GM23338 (cell line): ENCODE data around the gene CCNI. TPM values are rescaled to one million over a fixed set of nuclear protein-coding genes. Genes with fewer than 3 reads are reported as not detected.
A peak's percentile ranks its signal among the peaks of the same experiment; 100 is the strongest.

Experiments used
- ATAC-seq: fragments of 200-7000 bp; cut with Tn5 transposase; 3 replicates; pipeline ENCODE4 v1.9.1; 2020
- DNase-seq: peaks from one replicate; pipeline ENCODE4 v3.0.0-alpha.2; 2015; ENCODE audit warnings: low spot score
- H2AFZ ChIP-seq: fragments of 200-600 bp; sonication (generic); 2 replicates; pipeline ENCODE4 v1.8.0; 2016; ENCODE audit warnings: antibody characterized with exemption, mild to moderate bottlenecking, moderate library complexity
- H3F3A ChIP-seq: fragments of 200-600 bp; sonication (generic); replicated peaks from 2 replicates; pipeline ENCODE4 v1.8.0; 2017; ENCODE audit warnings: antibody characterized with exemption, mixed run types, low read depth
- H3K27ac ChIP-seq: fragments of 200-600 bp; sonication (generic); 2 replicates; pipeline ENCODE4 v1.6.1; 2016; ENCODE audit warnings: low read depth
- H3K27me3 ChIP-seq: fragments of 200-600 bp; sonication (generic); 2 replicates; pipeline ENCODE4 v1.8.0; 2016; ENCODE audit warnings: mild to moderate bottlenecking, mixed run types, moderate library complexity; ENCODE audit not compliant: insufficient read depth
- H3K36me3 ChIP-seq: fragments of 200-600 bp; sonication (generic); 2 replicates; pipeline ENCODE4 v1.8.0; 2016; ENCODE audit warnings: mild to moderate bottlenecking; ENCODE audit not compliant: insufficient read depth
- H3K4me1 ChIP-seq: fragments of 200-600 bp; sonication (generic); 2 replicates; pipeline ENCODE4 v1.8.0; 2016; ENCODE audit warnings: mild to moderate bottlenecking, moderate library complexity; ENCODE audit not compliant: insufficient read depth
- H3K4me2 ChIP-seq: fragments of 200-600 bp; sonication (generic); 2 replicates; pipeline ENCODE4 v1.7.1; 2017; ENCODE audit warnings: mixed run types
- H3K4me3 ChIP-seq: fragments of 200-600 bp; sonication (generic); 2 replicates; pipeline ENCODE4 v1.6.1; 2016; ENCODE audit warnings: mixed run types
- H3K79me2 ChIP-seq: fragments of 200-600 bp; sonication (generic); replicated peaks from 2 replicates; pipeline ENCODE4 v1.8.0; 2017; ENCODE audit warnings: mild to moderate bottlenecking; ENCODE audit not compliant: insufficient read depth
- H3K9me2 ChIP-seq: fragments of 200-600 bp; sonication (generic); 2 replicates; pipeline ENCODE4 v1.8.0; 2017; ENCODE audit not compliant: insufficient read depth
- H4K20me1 ChIP-seq: fragments of 200-600 bp; sonication (generic); replicated peaks from 2 replicates; pipeline ENCODE4 v1.8.0; 2017; ENCODE audit warnings: mild to moderate bottlenecking; ENCODE audit not compliant: insufficient read depth
- H3K27ac Mint-ChIP-seq: 2 replicates; pipeline ENCODE4 v1.8.0; 2020; ENCODE audit warnings: inconsistent platforms, mild to moderate bottlenecking, moderate library complexity, mixed read lengths
- H3K27me3 Mint-ChIP-seq: 3 replicates; pipeline ENCODE4 v1.8.0; 2022; ENCODE audit warnings: low read depth, mild to moderate bottlenecking, moderate library complexity, mixed read lengths, inconsistent platforms; ENCODE audit not compliant: insufficient read depth, poor library complexity
- H3K36me3 Mint-ChIP-seq: 3 replicates; pipeline ENCODE4 v1.8.0; 2021; ENCODE audit warnings: low read depth, mild to moderate bottlenecking, inconsistent platforms, moderate library complexity, mixed read lengths
- H3K4me1 Mint-ChIP-seq: 3 replicates; pipeline ENCODE4 v1.8.0; 2020; ENCODE audit warnings: mild to moderate bottlenecking, inconsistent platforms, mixed read lengths
- H3K4me3 Mint-ChIP-seq: 3 replicates; pipeline ENCODE4 v1.8.0; 2021; ENCODE audit warnings: moderate library complexity, mild to moderate bottlenecking, inconsistent platforms, mixed read lengths
- H3K9me3 Mint-ChIP-seq: 3 replicates; pipeline ENCODE4 v1.8.0; 2020; ENCODE audit warnings: moderate library complexity, mild to moderate bottlenecking, inconsistent platforms, mixed read lengths
- CREB1 ChIP-seq: fragments of 250-450 bp; sonication (Bioruptor Pico); IDR thresholded peaks from 2 replicates; pipeline ENCODE4 v1.5.0; 2020; ENCODE audit warnings: low read depth, mild to moderate bottlenecking, moderate library complexity
- CTCF ChIP-seq, 2 experiments: fragments of 200-600 bp in 1 of 2; sonication (generic) in 1 of 2; conservative IDR thresholded peaks; 2 replicates each; pipeline versions ENCODE4 v1.5.1 to v1.6.1; 2016 to 2017; ENCODE audit warnings: antibody characterized with exemption in 2 of 2, low read depth in 2 of 2, mild to moderate bottlenecking in 2 of 2, moderate library complexity in 1 of 2
- EZH2 ChIP-seq: fragments of 200-600 bp; sonication (generic); IDR thresholded peaks from one replicate; pipeline ENCODE4 v1.8.0; 2017; ENCODE audit warnings: antibody characterized with exemption, mild to moderate bottlenecking, low read depth; ENCODE audit not compliant: unreplicated experiment
- EZH2phosphoT487 ChIP-seq: fragments of 200-600 bp; sonication (generic); IDR thresholded peaks from one replicate; pipeline ENCODE4 v1.8.1; 2018; ENCODE audit warnings: antibody characterized with exemption; ENCODE audit not compliant: unreplicated experiment
- JUNB ChIP-seq: IDR thresholded peaks from one replicate; pipeline ENCODE4 v1.6.1; 2016; ENCODE audit warnings: antibody characterized with exemption; ENCODE audit not compliant: unreplicated experiment
- NANOG ChIP-seq: IDR thresholded peaks from 2 replicates; pipeline ENCODE4 v1.6.1; 2016; ENCODE audit warnings: antibody characterized with exemption, borderline replicate concordance
- POLR2AphosphoS5 ChIP-seq: IDR thresholded peaks from 2 replicates; pipeline ENCODE4 v1.6.1; 2016; ENCODE audit warnings: antibody characterized with exemption, low read depth
- STAT1 ChIP-seq: IDR thresholded peaks from one replicate; pipeline ENCODE4 v1.6.1; 2016; ENCODE audit warnings: antibody characterized with exemption; ENCODE audit not compliant: unreplicated experiment
- ZNF114 ChIP-seq: fragments of 250-450 bp; sonication (Bioruptor Pico); IDR thresholded peaks from 2 replicates; pipeline ENCODE4 v1.5.0; 2020; ENCODE audit warnings: mild to moderate bottlenecking, moderate library complexity
- ZNF331 ChIP-seq: fragments of 250-450 bp; sonication (Bioruptor Pico); IDR thresholded peaks from 2 replicates; pipeline ENCODE4 v1.5.0; 2020; ENCODE audit warnings: low read depth, mild to moderate bottlenecking, moderate library complexity
- polyA plus RNA-seq: library from polyadenylated mRNA; unstranded; fragments of >200 nt; fragmentation: Nextera tagmentation; extraction: Ambion mirVana; gene quantifications from 2 replicates; pipeline ENCODE4 v1.2.1, GENCODE V29; 2016
- total RNA-seq: library from RNA; depleted of rRNA; stranded (reverse); fragments of >200 nt; shearing (Covaris generic); gene quantifications from 2 replicates; pipeline ENCODE4 v1.2.3, GENCODE V29; 2014
- TF ChIP-seq, protein P1 (sequence below): fragments of 250-450 bp; sonication (Bioruptor Pico); IDR thresholded peaks from 2 replicates; pipeline ENCODE4 v1.5.0; 2020; ENCODE audit warnings: mild to moderate bottlenecking, moderate library complexity
- TF ChIP-seq, protein P2 (sequence below): IDR thresholded peaks from 2 replicates; pipeline ENCODE4 v1.6.1; 2016; ENCODE audit warnings: antibody characterized with exemption
- TF ChIP-seq, protein P3 (sequence below): IDR thresholded peaks from one replicate; pipeline ENCODE4 v1.6.1; 2018; ENCODE audit warnings: antibody characterized with exemption; ENCODE audit not compliant: unreplicated experiment

Gene CCNI
- total and polyA plus RNA-seq, 2 experiments from 2014 or later = 207 to 248 TPM

DNA sequence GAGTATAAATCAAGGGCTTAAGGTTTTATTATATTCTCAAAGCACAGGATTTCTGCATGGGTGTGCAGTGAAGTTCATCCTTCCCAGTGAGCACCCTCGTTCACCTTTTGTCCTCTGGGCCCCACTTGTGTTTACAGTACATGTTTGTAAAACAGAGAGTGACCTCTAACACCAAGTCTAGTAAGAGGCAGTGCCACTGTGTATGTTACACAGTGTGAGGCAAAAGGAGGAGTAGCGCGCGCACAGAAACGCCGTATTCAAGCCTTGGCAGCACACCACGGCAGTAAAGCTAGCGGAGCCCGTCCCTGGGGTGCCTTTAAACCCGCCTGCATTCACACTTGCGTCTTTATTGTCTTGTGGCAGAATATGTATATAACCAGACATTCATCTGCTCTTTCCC is 51.9 kb downstream of the CCNI start:
- Histone ChIP-seq H3F3A (no peaks in the 10 kb centered on the region), H4K20me1 (no peaks in the 10 kb centered on the region), H3K4me3 (no peak overlapping the region), H3K79me2 (no peaks in the 10 kb centered on the region), H3K9me2 (no peaks in the 10 kb centered on the region), H3K36me3 (peaks cover 11% of the 10 kb centered on the region; the same call in 1 of the 2 replicates), H3K27me3 (no peaks in the 10 kb centered on the region), H2AFZ (no peak overlapping the region), H3K4me1 (peaks cover 5% of the 10 kb centered on the region; the same call in 1 of the 2 replicates), H3K4me2 (no peak overlapping the region), H3K27ac (0 out of 2 replicates have a peak overlapping the region, but pooled peaks have one; percentile 62)
- peaks cover 2% of the 10 kb centered on the region for H3K27me3 Mint-ChIP-seq
- TF ChIP-seq, protein P1, sequence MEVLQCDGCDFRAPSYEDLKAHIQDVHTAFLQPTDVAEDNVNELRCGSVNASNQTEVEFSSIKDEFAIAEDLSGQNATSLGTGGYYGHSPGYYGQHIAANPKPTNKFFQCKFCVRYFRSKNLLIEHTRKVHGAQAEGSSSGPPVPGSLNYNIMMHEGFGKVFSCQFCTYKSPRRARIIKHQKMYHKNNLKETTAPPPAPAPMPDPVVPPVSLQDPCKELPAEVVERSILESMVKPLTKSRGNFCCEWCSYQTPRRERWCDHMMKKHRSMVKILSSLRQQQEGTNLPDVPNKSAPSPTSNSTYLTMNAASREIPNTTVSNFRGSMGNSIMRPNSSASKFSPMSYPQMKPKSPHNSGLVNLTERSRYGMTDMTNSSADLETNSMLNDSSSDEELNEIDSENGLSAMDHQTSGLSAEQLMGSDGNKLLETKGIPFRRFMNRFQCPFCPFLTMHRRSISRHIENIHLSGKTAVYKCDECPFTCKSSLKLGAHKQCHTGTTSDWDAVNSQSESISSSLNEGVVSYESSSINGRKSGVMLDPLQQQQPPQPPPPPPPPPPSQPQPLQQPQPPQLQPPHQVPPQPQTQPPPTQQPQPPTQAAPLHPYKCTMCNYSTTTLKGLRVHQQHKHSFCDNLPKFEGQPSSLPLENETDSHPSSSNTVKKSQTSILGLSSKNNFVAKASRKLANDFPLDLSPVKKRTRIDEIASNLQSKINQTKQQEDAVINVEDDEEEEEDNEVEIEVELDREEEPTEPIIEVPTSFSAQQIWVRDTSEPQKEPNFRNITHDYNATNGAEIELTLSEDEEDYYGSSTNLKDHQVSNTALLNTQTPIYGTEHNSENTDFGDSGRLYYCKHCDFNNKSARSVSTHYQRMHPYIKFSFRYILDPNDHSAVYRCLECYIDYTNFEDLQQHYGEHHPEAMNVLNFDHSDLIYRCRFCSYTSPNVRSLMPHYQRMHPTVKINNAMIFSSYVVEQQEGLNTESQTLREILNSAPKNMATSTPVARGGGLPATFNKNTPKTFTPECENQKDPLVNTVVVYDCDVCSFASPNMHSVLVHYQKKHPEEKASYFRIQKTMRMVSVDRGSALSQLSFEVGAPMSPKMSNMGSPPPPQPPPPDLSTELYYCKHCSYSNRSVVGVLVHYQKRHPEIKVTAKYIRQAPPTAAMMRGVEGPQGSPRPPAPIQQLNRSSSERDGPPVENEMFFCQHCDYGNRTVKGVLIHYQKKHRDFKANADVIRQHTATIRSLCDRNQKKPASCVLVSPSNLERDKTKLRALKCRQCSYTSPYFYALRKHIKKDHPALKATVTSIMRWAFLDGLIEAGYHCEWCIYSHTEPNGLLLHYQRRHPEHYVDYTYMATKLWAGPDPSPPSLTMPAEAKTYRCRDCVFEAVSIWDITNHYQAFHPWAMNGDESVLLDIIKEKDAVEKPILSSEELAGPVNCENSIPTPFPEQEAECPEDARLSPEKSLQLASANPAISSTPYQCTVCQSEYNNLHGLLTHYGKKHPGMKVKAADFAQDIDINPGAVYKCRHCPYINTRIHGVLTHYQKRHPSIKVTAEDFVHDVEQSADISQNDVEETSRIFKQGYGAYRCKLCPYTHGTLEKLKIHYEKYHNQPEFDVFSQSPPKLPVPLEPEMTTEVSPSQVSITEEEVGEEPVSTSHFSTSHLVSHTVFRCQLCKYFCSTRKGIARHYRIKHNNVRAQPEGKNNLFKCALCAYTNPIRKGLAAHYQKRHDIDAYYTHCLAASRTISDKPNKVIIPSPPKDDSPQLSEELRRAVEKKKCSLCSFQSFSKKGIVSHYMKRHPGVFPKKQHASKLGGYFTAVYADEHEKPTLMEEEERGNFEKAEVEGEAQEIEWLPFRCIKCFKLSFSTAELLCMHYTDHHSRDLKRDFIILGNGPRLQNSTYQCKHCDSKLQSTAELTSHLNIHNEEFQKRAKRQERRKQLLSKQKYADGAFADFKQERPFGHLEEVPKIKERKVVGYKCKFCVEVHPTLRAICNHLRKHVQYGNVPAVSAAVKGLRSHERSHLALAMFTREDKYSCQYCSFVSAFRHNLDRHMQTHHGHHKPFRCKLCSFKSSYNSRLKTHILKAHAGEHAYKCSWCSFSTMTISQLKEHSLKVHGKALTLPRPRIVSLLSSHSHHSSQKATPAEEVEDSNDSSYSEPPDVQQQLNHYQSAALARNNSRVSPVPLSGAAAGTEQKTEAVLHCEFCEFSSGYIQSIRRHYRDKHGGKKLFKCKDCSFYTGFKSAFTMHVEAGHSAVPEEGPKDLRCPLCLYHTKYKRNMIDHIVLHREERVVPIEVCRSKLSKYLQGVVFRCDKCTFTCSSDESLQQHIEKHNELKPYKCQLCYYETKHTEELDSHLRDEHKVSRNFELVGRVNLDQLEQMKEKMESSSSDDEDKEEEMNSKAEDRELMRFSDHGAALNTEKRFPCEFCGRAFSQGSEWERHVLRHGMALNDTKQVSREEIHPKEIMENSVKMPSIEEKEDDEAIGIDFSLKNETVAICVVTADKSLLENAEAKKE = no peak
- TF ChIP-seq EZH2 = no peak
- TF ChIP-seq EZH2phosphoT487 = no peak
- TF ChIP-seq, protein P2, sequence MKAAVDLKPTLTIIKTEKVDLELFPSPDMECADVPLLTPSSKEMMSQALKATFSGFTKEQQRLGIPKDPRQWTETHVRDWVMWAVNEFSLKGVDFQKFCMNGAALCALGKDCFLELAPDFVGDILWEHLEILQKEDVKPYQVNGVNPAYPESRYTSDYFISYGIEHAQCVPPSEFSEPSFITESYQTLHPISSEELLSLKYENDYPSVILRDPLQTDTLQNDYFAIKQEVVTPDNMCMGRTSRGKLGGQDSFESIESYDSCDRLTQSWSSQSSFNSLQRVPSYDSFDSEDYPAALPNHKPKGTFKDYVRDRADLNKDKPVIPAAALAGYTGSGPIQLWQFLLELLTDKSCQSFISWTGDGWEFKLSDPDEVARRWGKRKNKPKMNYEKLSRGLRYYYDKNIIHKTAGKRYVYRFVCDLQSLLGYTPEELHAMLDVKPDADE = no peak
- TF ChIP-seq ZNF114 (CRISPR knock-in tag) = no peak
- TF ChIP-seq, protein P3, sequence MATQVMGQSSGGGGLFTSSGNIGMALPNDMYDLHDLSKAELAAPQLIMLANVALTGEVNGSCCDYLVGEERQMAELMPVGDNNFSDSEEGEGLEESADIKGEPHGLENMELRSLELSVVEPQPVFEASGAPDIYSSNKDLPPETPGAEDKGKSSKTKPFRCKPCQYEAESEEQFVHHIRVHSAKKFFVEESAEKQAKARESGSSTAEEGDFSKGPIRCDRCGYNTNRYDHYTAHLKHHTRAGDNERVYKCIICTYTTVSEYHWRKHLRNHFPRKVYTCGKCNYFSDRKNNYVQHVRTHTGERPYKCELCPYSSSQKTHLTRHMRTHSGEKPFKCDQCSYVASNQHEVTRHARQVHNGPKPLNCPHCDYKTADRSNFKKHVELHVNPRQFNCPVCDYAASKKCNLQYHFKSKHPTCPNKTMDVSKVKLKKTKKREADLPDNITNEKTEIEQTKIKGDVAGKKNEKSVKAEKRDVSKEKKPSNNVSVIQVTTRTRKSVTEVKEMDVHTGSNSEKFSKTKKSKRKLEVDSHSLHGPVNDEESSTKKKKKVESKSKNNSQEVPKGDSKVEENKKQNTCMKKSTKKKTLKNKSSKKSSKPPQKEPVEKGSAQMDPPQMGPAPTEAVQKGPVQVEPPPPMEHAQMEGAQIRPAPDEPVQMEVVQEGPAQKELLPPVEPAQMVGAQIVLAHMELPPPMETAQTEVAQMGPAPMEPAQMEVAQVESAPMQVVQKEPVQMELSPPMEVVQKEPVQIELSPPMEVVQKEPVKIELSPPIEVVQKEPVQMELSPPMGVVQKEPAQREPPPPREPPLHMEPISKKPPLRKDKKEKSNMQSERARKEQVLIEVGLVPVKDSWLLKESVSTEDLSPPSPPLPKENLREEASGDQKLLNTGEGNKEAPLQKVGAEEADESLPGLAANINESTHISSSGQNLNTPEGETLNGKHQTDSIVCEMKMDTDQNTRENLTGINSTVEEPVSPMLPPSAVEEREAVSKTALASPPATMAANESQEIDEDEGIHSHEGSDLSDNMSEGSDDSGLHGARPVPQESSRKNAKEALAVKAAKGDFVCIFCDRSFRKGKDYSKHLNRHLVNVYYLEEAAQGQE = no peak
- TF ChIP-seq POLR2AphosphoS5 = no peak
- TF ChIP-seq ZNF331 = no peak
- no peak for TF ChIP-seq JUNB
- TF ChIP-seq CTCF (conservative IDR thresholded peaks at IDR 0.05; ENCODE audit: low read depth in 2 of 2) = no peak
- TF ChIP-seq NANOG = no peak
- TF ChIP-seq CREB1 = no peak
- TF ChIP-seq STAT1 = no peak
- no peaks in the 10 kb centered on the region for H3K9me3 Mint-ChIP-seq
- no peak overlapping the region; the same call in 1 of the 2 replicates for H3K27ac Mint-ChIP-seq
- H3K4me1 Mint-ChIP-seq = peaks cover 25% of the 10 kb centered on the region
- ATAC-seq (no peak), DNase-seq (no peak)
- peaks cover 75% of the 10 kb centered on the region for H3K36me3 Mint-ChIP-seq
- no peak overlapping the region for H3K4me3 Mint-ChIP-seq
